HepG2 (cell line): Measurements from ENCODE around the gene RTN4RL2. TPM values are rescaled to one million over a fixed set of nuclear protein-coding genes. Genes with fewer than 3 reads are reported as not detected.
A peak's percentile ranks its signal among the peaks of the same experiment; 100 is the strongest.

Source experiments
- HCFC1 ChIP-seq: fragments of 150-350 bp; IDR thresholded peaks from 2 replicates; pipeline ENCODE4 v1.6.1; 2014; ENCODE audit warnings: low read depth, low read length
- HMG20B ChIP-seq: conservative IDR thresholded peaks from 2 replicates; pipeline ENCODE4 v1.6.1; 2016; ENCODE audit warnings: missing genetic modification reagents, missing compliant biosample characterization
- HOXA3 ChIP-seq: sonication (generic); formaldehyde crosslinking; IDR thresholded peaks from 2 replicates; pipeline ENCODE4 v1.5.0; 2020; ENCODE audit warnings: missing genetic modification reagents
- IKZF1 ChIP-seq: fragments of 450-650 bp; IDR thresholded peaks from 2 replicates; pipeline ENCODE4 v1.7.1; 2016
- KLF15 ChIP-seq: sonication (generic); formaldehyde crosslinking; IDR thresholded peaks from 2 replicates; pipeline ENCODE4 v1.8.1; 2023; ENCODE audit warnings: borderline replicate concordance, mild to moderate bottlenecking, inconsistent platforms, missing genetic modification reagents, mixed read lengths
- MATR3 ChIP-seq: sonication (generic); formaldehyde crosslinking; IDR thresholded peaks from 2 replicates; pipeline ENCODE4 v1.4.0; 2020; ENCODE audit warnings: missing genetic modification reagents
- MAZ ChIP-seq, 2 experiments: sonication (generic) in 1 of 2; formaldehyde crosslinking in 1 of 2; IDR thresholded peaks; 2 replicates each; pipeline versions ENCODE4 v1.5.0 to v1.6.1; 2012 to 2020; ENCODE audit warnings: low read depth in 2 of 2, mild to moderate bottlenecking in 2 of 2, borderline replicate concordance in 1 of 2, improper control_type of control experiment in 1 of 2, low read length in 1 of 2, missing genetic modification reagents in 1 of 2, moderate library complexity in 1 of 2
- NFKBIZ ChIP-seq: IDR thresholded peaks from 2 replicates; pipeline ENCODE4 v1.6.1; 2018; ENCODE audit warnings: missing genetic modification reagents, missing compliant biosample characterization
- SNRNP70 ChIP-seq: fragments of 200-400 bp; formaldehyde crosslinking; IDR thresholded peaks from 2 replicates; pipeline ENCODE4 v1.6.1; 2017; ENCODE audit warnings: mild to moderate bottlenecking, low read depth, low read length, moderate library complexity
- SP1 ChIP-seq, 2 experiments: fragments of 450-650 bp in 1 of 2; sonication (generic) in 1 of 2; formaldehyde crosslinking in 1 of 2; IDR thresholded peaks; 2 replicates each; pipeline versions ENCODE4 v1.4.0 to v1.6.1; 2016 to 2020; ENCODE audit warnings: missing genetic modification reagents in 1 of 2
- ZBTB1 ChIP-seq: sonication (generic); formaldehyde crosslinking; IDR thresholded peaks from 2 replicates; pipeline ENCODE4 v1.4.0; 2020; ENCODE audit warnings: missing genetic modification reagents, borderline replicate concordance
- ZBTB20 ChIP-seq: sonication (generic); formaldehyde crosslinking; IDR thresholded peaks from 2 replicates; pipeline ENCODE4 v1.8.1; 2023; ENCODE audit warnings: missing genetic modification reagents, low read depth, mild to moderate bottlenecking, borderline replicate concordance
- ZNF550 ChIP-seq: sonication (generic); formaldehyde crosslinking; IDR thresholded peaks from 2 replicates; pipeline ENCODE4 v1.4.0; 2020; ENCODE audit warnings: mild to moderate bottlenecking, missing genetic modification reagents, borderline replicate concordance
- ZNF589 ChIP-seq: sonication (generic); formaldehyde crosslinking; conservative IDR thresholded peaks from 2 replicates; pipeline ENCODE4 v1.8.0; 2022; ENCODE audit warnings: mild to moderate bottlenecking, moderate library complexity, missing genetic modification reagents
- ZNF660 ChIP-seq: sonication (generic); formaldehyde crosslinking; IDR thresholded peaks from 2 replicates; pipeline ENCODE4 v1.5.1; 2020; ENCODE audit warnings: mild to moderate bottlenecking, low read depth, missing genetic modification reagents, borderline replicate concordance
- ZNF777 ChIP-seq: sonication (generic); formaldehyde crosslinking; IDR thresholded peaks from 2 replicates; pipeline ENCODE4 v1.4.0; 2020; ENCODE audit warnings: missing genetic modification reagents
- ZNF792 ChIP-seq: IDR thresholded peaks from 2 replicates; pipeline ENCODE4 v1.6.1; 2016
- polyA plus RNA-seq, 8 experiments: library from polyadenylated mRNA; depleted of rRNA in 3 of 8; stranded (reverse) in 7 of 8; unstranded in 1 of 8; fragments of >200 nt; fragmentation: Illumina TruSeq in 4 of 8; extraction: Trizol in 4 of 8; gene quantifications; 2 replicates each; pipeline versions ENCODE4 v1.2.1 to v1.2.3, GENCODE V29; 2011 to 2016; ENCODE audit warnings: low read depth in 4 of 8, missing spikeins in 1 of 8, mixed read lengths in 1 of 8; ENCODE audit not compliant: insufficient read depth in 1 of 8
- total RNA-seq, 5 experiments: library from RNA; depleted of rRNA; stranded (reverse); fragments of >200 nt; fragmentation: Illumina TruSeq; extraction: Trizol; gene quantifications; 2 replicates each; pipeline ENCODE4 v1.2.3, GENCODE V29; 2016; ENCODE audit warnings: low read depth in 1 of 5
- TF ChIP-seq, protein P1 (sequence below), 2 experiments: IDR thresholded peaks; 2 replicates each; pipeline ENCODE4 v1.6.1; 2011 to 2012; ENCODE audit warnings: low read length in 2 of 2, borderline replicate concordance in 1 of 2, low read depth in 1 of 2, mild to moderate bottlenecking in 1 of 2, moderate library complexity in 1 of 2
- TF ChIP-seq, protein P2 (sequence below): IDR thresholded peaks from 2 replicates; pipeline ENCODE4 v1.6.1; 2016; ENCODE audit warnings: missing genetic modification reagents, missing compliant biosample characterization
- TF ChIP-seq, protein P3 (sequence below): sonication (generic); formaldehyde crosslinking; IDR thresholded peaks from 2 replicates; pipeline ENCODE4 v1.5.0; 2020; ENCODE audit warnings: mild to moderate bottlenecking, missing genetic modification reagents, moderate library complexity
- TF ChIP-seq, protein P4 (sequence below): sonication (generic); formaldehyde crosslinking; IDR thresholded peaks from 2 replicates; pipeline ENCODE4 v1.4.0; 2020; ENCODE audit warnings: mild to moderate bottlenecking, missing genetic modification reagents

RTN4RL2 gene
- total and polyA plus RNA-seq, 2 of the 13 experiments (the other 11 are each of a cell fraction or from before 2014, with no cell fraction given): 1.3 to 4.3 TPM

DNA sequence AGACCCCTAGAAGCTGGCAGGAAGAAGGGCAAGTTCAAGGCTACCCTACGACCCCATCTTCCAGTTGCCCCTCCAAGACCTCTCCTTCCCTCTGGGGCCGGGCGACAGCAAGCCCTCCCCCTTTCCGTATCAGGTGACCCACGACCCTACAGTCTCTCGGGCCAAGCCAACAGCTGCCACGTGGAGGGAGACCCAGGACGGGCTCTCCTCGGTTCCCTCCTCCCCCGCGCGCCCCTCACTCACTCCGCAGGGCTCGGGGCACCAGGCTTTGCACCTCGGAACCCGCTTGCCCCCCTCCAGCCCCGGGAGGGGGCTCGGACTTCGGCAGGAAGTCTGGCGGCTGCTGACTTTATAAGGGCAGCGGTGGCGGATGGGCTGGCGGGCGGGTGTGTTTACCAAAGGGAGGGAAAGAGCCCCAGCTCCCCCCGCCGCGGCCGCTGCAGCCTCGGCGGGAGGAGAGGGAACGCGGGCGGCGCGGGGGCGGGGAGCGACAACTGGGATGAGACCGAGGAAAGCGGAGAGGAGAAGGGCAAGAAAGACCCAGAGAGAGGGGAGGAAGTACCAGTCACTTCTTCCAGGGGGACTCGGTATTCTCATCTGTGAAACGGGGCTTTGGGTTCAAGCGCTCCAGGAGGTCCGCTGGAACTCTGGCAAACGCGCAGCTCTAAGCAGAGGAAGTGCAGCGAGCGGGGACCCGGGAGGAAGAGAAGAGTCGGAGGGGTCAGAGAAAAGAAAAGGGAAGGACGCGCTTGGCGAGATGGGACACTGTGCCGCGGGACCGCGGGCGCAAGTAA is 54.4 kb downstream of the RTN4RL2 start (continued):
- TF ChIP-seq, protein P1, sequence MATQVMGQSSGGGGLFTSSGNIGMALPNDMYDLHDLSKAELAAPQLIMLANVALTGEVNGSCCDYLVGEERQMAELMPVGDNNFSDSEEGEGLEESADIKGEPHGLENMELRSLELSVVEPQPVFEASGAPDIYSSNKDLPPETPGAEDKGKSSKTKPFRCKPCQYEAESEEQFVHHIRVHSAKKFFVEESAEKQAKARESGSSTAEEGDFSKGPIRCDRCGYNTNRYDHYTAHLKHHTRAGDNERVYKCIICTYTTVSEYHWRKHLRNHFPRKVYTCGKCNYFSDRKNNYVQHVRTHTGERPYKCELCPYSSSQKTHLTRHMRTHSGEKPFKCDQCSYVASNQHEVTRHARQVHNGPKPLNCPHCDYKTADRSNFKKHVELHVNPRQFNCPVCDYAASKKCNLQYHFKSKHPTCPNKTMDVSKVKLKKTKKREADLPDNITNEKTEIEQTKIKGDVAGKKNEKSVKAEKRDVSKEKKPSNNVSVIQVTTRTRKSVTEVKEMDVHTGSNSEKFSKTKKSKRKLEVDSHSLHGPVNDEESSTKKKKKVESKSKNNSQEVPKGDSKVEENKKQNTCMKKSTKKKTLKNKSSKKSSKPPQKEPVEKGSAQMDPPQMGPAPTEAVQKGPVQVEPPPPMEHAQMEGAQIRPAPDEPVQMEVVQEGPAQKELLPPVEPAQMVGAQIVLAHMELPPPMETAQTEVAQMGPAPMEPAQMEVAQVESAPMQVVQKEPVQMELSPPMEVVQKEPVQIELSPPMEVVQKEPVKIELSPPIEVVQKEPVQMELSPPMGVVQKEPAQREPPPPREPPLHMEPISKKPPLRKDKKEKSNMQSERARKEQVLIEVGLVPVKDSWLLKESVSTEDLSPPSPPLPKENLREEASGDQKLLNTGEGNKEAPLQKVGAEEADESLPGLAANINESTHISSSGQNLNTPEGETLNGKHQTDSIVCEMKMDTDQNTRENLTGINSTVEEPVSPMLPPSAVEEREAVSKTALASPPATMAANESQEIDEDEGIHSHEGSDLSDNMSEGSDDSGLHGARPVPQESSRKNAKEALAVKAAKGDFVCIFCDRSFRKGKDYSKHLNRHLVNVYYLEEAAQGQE (IDR thresholded peaks at IDR 0.05; ENCODE audit: borderline replicate concordance in 1 of 2, low read depth in 1 of 2, low read length in 2 of 2): no peak
- TF ChIP-seq ZBTB1: no peak
- no peak for TF ChIP-seq ZNF660 (CRISPR knock-in tag)
- TF ChIP-seq HCFC1: no peak
- TF ChIP-seq ZNF550 (CRISPR knock-in tag): no peak
- no peak; the same call in 1 of the 2 replicates for TF ChIP-seq HOXA3 (CRISPR knock-in tag)
- no peak for TF ChIP-seq IKZF1
- 0 out of 2 replicates have a peak, but pooled peaks have one; percentile 19 for TF ChIP-seq NFKBIZ (CRISPR knock-in tag)
- TF ChIP-seq, protein P2, sequence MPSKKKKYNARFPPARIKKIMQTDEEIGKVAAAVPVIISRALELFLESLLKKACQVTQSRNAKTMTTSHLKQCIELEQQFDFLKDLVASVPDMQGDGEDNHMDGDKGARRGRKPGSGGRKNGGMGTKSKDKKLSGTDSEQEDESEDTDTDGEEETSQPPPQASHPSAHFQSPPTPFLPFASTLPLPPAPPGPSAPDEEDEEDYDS (CRISPR knock-in tag): peak; percentile 77
- no peak for TF ChIP-seq ZNF792 (CRISPR knock-in tag)
- 0 out of 2 replicates have a peak, but pooled peaks have one; percentile 31 for TF ChIP-seq ZNF589
- TF ChIP-seq MAZ (IDR thresholded peaks at IDR 0.05; ENCODE audit: borderline replicate concordance, low read depth, low read length): peak; percentile 51; the same call in 1 of the 2 replicates
- peak; percentile 53; the same call in 1 of the 2 replicates for TF ChIP-seq MAZ (CRISPR knock-in tag; IDR thresholded peaks at IDR 0.05; ENCODE audit: low read depth)
- no peak for TF ChIP-seq SP1 (IDR thresholded peaks at IDR 0.05)
- TF ChIP-seq SP1 (CRISPR knock-in tag; IDR thresholded peaks at IDR 0.05): no peak; the same call in 1 of the 2 replicates
- TF ChIP-seq, protein P3, sequence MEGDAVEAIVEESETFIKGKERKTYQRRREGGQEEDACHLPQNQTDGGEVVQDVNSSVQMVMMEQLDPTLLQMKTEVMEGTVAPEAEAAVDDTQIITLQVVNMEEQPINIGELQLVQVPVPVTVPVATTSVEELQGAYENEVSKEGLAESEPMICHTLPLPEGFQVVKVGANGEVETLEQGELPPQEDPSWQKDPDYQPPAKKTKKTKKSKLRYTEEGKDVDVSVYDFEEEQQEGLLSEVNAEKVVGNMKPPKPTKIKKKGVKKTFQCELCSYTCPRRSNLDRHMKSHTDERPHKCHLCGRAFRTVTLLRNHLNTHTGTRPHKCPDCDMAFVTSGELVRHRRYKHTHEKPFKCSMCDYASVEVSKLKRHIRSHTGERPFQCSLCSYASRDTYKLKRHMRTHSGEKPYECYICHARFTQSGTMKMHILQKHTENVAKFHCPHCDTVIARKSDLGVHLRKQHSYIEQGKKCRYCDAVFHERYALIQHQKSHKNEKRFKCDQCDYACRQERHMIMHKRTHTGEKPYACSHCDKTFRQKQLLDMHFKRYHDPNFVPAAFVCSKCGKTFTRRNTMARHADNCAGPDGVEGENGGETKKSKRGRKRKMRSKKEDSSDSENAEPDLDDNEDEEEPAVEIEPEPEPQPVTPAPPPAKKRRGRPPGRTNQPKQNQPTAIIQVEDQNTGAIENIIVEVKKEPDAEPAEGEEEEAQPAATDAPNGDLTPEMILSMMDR (CRISPR knock-in tag): no peak
- no peak for TF ChIP-seq HMG20B
- no peak for TF ChIP-seq MATR3 (CRISPR knock-in tag)
- TF ChIP-seq ZBTB20 (CRISPR knock-in tag): no peak
- TF ChIP-seq, protein P4, sequence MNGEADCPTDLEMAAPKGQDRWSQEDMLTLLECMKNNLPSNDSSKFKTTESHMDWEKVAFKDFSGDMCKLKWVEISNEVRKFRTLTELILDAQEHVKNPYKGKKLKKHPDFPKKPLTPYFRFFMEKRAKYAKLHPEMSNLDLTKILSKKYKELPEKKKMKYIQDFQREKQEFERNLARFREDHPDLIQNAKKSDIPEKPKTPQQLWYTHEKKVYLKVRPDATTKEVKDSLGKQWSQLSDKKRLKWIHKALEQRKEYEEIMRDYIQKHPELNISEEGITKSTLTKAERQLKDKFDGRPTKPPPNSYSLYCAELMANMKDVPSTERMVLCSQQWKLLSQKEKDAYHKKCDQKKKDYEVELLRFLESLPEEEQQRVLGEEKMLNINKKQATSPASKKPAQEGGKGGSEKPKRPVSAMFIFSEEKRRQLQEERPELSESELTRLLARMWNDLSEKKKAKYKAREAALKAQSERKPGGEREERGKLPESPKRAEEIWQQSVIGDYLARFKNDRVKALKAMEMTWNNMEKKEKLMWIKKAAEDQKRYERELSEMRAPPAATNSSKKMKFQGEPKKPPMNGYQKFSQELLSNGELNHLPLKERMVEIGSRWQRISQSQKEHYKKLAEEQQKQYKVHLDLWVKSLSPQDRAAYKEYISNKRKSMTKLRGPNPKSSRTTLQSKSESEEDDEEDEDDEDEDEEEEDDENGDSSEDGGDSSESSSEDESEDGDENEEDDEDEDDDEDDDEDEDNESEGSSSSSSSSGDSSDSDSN (CRISPR knock-in tag): peak; percentile 37; the same call in 1 of the 2 replicates
- TF ChIP-seq SNRNP70: no peak
- peak; percentile 16; the same call in 1 of the 2 replicates for TF ChIP-seq KLF15 (CRISPR knock-in tag)
- TF ChIP-seq ZNF777 (CRISPR knock-in tag): peak; percentile 13; the same call in 1 of the 2 replicates
